Measurements from ENCODE around the gene ARID3C. TPM values are rescaled to one million over a fixed set of nuclear protein-coding genes. Genes with fewer than 3 reads are reported as not detected.
"Not testable (repeated sequence)": the region's sequence is repeated elsewhere in the genome, so short reads cannot be mapped to it uniquely, and the experiment has no call there.

The ARID3C gene
- total and polyA plus RNA-seq, 8 donors = not detected

GRCh38 chr9:34646211-34647083 lies 17.6 kb upstream of the ARID3C start, which contains the start of gene GALT:
GALT (plus strand) TSS chr9:34646675; CDS start chr9:34646705, 30 bp downstream.
- intact Hi-C loops (cut with DNase I; ENCODE audit: low total_unique reads) = no loop called here
- TF ChIP-seq CTCF (IDR thresholded peaks at IDR 0.05) (peak in 4 of 7 experiments; percentile 21 to 40 (median 32)), POLR2AphosphoS5 (IDR thresholded peaks at IDR 0.05) (peak in 2 of 3 donors; percentile 1 to 62), POLR2A (IDR thresholded peaks at IDR 0.05) (no peak), EP300 (IDR thresholded peaks at IDR 0.05) (no peak)
- peak within 1 kb of the TSS; percentile 63 to 77 (median 66) for H3K4me3 ChIP-seq
- no peaks in the 10 kb centered on the region for H3K9me3 ChIP-seq
- WGBS, 5 donors = 4 to 5% (median 5%) methylated on average over 35 to 43 of the region's 43 CpGs
- peaks cover 14 to 25% (median 22%) of the 10 kb centered on the region in 4 donors for H3K36me3 ChIP-seq
- no peaks in the 10 kb centered on the region for H3K27me3 ChIP-seq
- peak; percentile 96 to 97 for DNase-seq
- H3K4me1 ChIP-seq = peaks cover 25 to 42% (median 33%) of the 10 kb centered on the region in 4 donors
- H3K27ac ChIP-seq = peak within 1 kb of the TSS; percentile 79 to 91 (median 84)

- TF ChIP-seq EP300 (IDR thresholded peaks at IDR 0.05) = no peak
- H3K9me3 ChIP-seq = no peaks in the 10 kb centered on the region
- H3K36me3 ChIP-seq = peaks cover 10 to 18% (median 17%) of the 10 kb centered on the region in 4 donors
- H3K27ac ChIP-seq = no peak overlapping the region
- peaks cover 18 to 33% (median 25%) of the 10 kb centered on the region in 4 donors for H3K4me1 ChIP-seq
- no peaks in the 10 kb centered on the region for H3K27me3 ChIP-seq
- intact Hi-C loops (cut with DNase I; ENCODE audit: low total_unique reads) = no loop called here
- no peak overlapping the region for H3K4me3 ChIP-seq
- DNase-seq = no peak
Observed at GRCh38 chr9:34644766-34645314, 16.0 kb upstream of the ARID3C start.

GRCh38 chr9:34642679-34643078 lies 13.8 kb upstream of the ARID3C start:
- Histone ChIP-seq H3K36me3 (no peaks in the 10 kb centered on the region), H3K4me3 (no peak overlapping the region), H3K27me3 (no peaks in the 10 kb centered on the region), H3K27ac (no peak overlapping the region), H3K4me1 (peaks cover 17 to 25% (median 24%) of the 10 kb centered on the region in 4 donors), H3K9me3 (no peaks in the 10 kb centered on the region)
- intact Hi-C loops (cut with DNase I; ENCODE audit: low total_unique reads) = no loop called here
- DNase-seq = no peak
- 86 to 100% (median 97%) methylated on average over 1 of the region's 1 CpG for WGBS, 5 donors
- TF ChIP-seq EP300 (IDR thresholded peaks at IDR 0.05) = no peak
- TF ChIP-seq CTCF (IDR thresholded peaks at IDR 0.05) = no peak
- no peak for TF ChIP-seq POLR2AphosphoS5 (IDR thresholded peaks at IDR 0.05)
- TF ChIP-seq POLR2A (IDR thresholded peaks at IDR 0.05) = no peak

GRCh38 chr9:34639322-34639721 lies 10.5 kb upstream of the ARID3C start:
- H3K27me3 ChIP-seq; H3K27ac ChIP-seq; DNase-seq; intact Hi-C loops (cut with DNase I; ENCODE audit: low total_unique reads); H3K9me3 ChIP-seq; H3K4me3 ChIP-seq: not testable (repeated sequence)
- 81 to 90% (median 87%) methylated on average over 8 of the region's 8 CpGs for WGBS, 5 donors
- peaks cover 22 to 33% (median 30%) of the 10 kb centered on the region in 4 donors for H3K4me1 ChIP-seq
- peaks cover 0 to 16% (median 9%) of the 10 kb centered on the region in 4 donors for H3K36me3 ChIP-seq

- no peak for DNase-seq
- intact Hi-C loops (cut with DNase I; ENCODE audit: low total_unique reads) = no loop called here
- Histone ChIP-seq H3K9me3 (no peaks in the 10 kb centered on the region), H3K27ac (peak overlapping the region; percentile 83 to 91 (median 86)), H3K36me3 (peaks cover 0 to 17% (median 9%) of the 10 kb centered on the region in 4 donors), H3K4me3 (peak overlapping the region; percentile 60 to 90 (median 69)), H3K27me3 (no peaks in the 10 kb centered on the region), H3K4me1 (peaks cover 22 to 40% (median 34%) of the 10 kb centered on the region in 4 donors)
- no peak for TF ChIP-seq POLR2A (IDR thresholded peaks at IDR 0.05)
- no peak for TF ChIP-seq CTCF (IDR thresholded peaks at IDR 0.05)
- TF ChIP-seq POLR2AphosphoS5 (IDR thresholded peaks at IDR 0.05) = no peak
- no peak for TF ChIP-seq EP300 (IDR thresholded peaks at IDR 0.05)
- WGBS, 5 donors = 8 to 27% (median 12%) methylated on average over 7 of the region's 7 CpGs
Observed at GRCh38 chr9:34638138-34638445, 9.2 kb upstream of the ARID3C start.
